GM19351 (cell line): ENCODE measurements around the gene RBFOX1.

Source experiments
- ATAC-seq: cut with Tn5 transposase; IDR thresholded peaks from one replicate; pipeline ENCODE4 v1.9.1; 2021; ENCODE audit warnings: mild to moderate bottlenecking, moderate library complexity; ENCODE audit not compliant: unreplicated experiment

RBFOX1 gene

DNA sequence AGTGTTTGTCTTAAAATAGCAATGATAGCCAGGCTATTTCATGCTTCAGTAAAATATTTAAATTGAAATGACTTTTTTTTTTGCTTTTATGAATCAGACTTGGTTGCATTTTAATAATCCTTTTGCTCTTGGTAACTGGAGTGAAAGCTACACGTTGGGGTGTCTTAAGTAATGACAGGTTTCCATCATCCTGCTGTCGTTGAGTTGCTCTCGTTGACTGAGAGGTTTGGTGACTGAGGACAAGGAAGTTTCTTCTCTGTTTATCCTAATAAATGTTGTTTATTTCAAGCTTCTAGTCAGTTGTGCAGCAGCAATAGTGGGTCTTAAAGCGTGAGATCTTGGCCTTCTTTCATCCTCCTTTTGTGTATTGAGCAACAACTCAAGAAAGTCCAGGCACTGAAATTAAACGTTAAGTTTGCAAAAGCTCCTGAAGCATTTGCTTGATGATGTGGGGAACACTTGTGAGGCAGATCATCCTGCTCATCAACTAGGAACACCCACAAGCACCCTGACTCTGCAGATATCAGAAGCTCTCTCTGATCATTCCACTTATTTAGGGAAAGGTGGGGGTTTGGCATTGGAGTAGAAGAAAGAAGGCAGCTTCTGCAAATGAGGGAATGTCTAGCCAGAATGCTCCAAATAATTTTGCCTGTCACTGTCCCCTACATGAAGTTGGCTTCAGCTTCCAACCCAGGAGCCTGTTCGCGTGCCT lies 179.1 kb downstream of the RBFOX1 start:
- no peak for ATAC-seq

DNA sequence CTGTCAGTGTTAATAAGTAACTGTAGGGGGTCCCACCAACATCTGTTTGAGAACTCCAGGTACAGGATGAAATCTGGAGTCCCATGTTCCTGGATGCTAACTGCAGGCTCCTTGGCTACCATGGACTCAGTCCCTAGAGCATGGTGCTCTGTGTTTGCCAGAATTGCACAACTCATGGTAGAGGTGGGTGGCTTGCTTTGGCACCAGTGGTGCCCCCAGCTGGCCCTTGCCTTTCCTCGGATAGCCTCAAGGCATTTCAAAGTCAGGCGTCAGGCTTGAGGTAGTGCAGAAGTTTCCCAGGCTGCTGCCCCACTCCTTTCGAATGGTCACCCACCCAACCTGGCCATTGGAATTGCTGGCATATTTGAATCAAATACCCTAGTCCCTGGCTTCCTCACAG lies 179.9 kb downstream of the RBFOX1 start:
- ATAC-seq, result no peak

DNA sequence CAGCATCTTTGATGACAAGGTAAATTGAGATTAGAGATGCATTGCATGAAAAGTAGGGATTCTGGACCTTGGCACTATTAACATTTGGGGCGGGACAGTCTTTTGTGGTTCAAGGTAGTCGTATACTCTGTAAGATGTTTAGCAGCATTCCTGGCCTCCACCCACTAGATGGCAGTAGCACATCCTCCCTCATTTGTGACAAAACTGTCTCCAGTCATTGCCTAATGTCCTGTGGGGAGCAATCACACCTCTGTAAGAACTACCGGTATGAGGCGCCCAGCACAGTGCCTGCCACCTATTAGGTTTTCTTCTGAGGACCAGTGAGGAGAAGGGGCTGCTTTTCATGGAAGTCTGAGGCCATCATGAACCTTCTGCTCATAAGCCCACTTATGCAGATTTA lies 180.8 kb downstream of the RBFOX1 start:
- ATAC-seq, result no peak

DNA sequence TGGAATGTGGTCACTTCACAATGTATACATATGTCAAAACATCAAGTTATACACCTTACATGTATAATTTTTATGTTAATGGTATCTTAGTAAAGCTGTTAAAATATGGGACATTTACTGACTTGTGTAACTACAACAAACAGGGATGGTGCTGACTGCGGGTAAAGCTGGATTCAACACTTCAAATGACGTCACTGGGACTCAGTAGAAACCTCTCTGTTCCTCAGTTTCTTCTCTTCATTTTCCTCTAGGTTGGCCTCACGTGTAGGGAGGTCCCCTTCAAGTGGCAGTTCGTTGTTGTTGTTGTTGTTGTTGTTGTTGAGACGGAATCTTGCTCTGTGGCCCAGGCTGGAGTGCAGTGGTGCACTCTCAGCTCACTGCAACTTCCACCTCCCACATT lies 182.9 kb downstream of the RBFOX1 start:
- no peak for ATAC-seq

DNA sequence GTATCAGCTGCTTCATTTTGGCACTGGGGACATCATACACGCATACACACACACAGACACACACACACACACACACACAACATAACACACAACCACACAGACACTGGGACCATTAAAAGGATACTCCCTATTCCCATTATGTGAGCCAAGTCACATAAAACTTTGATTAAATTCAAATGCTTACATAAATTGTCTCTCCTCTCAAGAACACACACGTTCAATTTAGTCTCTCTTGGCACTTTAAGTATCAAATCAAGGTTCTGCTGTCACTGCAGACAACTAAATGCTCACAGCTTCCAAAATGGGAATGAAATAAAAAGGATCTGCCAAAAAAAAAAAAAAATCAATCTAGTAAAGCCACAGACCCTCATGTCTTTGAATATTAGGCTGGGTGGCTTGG lies 184.9 kb downstream of the RBFOX1 start:
- ATAC-seq, result no peak

DNA sequence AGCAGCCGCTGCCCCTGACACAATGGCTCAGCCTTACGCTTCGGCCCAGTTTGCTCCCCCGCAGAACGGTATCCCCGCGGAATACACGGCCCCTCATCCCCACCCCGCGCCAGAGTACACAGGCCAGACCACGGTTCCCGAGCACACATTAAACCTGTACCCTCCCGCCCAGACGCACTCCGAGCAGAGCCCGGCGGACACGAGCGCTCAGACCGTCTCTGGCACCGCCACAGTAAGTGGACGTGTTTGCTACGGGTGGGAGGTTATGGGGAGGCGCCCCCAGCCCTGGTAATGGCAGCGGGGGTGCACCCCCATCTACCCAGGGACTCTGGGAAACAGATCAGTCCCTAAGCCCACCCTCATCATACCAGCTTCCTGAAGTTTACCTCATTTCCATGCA lies 185.5 kb downstream of the RBFOX1 start:
- ATAC-seq, result no peak

DNA sequence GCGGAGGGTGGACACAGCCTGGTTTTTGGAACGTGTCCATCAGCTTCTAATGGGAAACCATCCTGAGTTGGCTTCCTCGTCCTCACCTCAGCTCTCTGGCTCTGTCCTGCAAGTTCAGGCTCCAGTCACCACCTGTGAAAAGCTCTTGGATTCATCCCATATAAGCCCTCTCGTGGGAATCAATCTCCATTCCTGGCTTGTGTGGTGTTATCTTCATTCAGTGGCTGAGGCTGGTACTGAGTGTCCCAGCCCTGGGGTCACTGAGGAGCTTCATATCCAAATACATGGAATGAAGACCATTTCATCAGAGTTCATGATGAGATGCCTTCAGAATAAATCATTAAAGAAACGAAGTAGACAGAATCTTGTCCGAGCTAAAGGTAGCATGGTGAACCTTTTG lies 189.2 kb downstream of the RBFOX1 start:
- no peak for ATAC-seq

DNA sequence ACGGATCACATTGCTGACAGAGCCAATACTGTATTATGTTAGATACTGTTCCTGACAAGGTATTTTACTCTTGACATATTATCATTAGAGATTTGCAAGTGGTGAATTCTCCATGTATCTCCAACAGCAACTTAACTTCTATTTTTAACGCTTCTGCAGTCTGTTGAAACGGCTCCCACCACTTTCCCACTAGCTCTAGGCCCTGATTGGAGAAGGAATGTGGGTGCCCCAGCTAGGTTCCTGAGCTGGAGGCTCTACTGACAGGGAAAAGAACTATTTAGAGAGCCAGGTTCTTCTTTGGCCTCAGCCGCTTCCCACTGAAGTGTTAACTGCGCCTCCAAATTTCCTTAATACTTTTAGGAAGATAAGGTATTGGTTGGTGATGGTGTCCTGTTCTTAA lies 191.8 kb downstream of the RBFOX1 start:
- ATAC-seq, result no peak

DNA sequence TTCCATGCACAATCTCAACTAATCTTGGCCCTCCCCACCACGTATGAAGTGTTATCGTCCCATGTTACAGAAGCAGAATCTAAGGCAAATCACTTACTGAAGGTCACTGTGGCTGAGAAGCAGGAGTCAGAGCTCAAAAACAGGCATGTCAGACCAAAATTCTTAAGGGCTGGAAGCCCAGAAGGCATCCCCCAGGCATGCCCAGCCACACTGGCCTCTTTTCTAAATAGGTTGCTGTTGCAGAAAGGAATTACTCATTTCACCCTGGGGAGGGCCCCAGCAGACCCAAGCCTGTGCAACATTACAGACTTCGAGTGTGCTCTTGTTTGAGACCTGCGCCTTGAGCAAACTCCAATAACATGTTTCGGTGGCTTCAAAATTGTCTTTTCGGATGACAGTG lies 194.1 kb downstream of the RBFOX1 start:
- no peak for ATAC-seq

DNA sequence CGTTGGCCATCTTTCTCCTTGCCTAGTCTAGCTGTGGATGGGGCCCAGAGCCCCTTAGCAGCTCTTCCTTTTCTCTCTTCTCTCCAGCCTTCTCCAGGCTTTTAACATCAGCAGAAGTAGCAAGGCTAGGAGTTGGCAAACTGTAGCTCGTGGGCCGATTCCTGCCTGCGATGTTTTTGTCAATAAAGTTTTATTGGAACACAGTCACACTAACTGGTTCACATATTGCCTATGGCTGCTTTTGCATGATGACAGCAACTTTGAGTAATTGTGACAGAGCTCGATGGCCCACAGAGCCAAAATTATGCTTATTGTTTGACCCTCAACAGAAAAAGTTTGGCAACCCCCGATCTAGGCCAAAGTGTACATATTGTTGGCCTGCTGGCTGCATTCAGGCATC lies 199.9 kb downstream of the RBFOX1 start:
- no peak for ATAC-seq

DNA sequence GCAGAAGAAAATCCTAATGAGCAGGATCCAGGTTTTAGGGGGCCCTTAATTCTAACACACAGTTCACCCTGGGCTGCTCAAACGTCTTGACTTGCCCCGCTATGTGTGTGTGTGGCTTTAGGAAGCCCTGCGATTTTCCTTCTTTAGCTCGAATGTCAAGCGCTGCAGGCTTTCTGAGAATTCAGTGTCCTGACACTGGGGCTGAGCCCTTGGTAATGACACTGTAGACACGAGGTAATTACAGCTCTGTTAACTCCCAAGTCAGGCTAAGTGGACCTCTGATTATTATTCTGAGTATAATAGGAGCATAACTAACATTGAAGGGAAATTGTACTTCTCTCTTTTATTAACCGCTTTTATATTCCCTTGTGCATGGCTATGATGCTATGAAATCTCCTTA lies 202.1 kb downstream of the RBFOX1 start:
- no peak for ATAC-seq

DNA sequence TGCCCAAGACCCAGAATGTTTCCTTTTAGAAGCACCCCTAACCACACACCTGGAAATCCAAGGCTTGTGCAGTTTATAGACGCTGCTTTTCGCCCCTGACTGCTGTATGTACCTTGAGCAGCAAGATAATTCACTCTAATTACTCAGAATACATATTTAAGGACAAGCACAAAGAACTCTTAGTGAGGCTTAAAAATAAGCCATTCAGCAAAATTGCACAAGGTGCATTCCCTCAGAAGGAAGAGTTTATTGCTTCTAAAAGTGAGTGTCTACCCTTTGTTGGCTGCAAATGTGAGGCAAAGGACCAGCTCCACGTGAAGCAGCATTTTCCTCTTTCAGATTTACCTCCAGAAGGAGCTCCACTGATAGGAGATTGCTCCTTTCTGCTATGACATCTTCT lies 208.4 kb downstream of the RBFOX1 start:
- ATAC-seq, result no peak

DNA sequence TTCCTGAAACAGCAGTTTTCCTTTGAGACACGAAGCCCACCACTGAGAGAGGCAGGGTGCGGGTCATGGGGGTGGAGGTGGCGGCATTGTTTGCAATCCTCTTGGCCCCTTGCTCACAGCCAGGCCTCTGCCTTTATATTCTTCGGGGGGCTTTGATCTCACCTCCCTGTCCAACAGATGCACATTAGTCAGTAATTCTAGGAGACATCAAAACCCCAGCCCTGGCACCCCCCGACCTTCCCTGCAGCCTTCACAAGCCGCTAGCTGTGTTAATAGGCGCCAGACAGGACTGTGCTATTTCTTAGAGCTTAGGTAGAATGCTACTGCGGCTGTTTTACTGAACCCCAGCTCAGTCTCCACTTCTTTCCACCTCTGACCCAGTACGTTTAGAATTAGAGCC lies 212.6 kb downstream of the RBFOX1 start:
- no peak for ATAC-seq

DNA sequence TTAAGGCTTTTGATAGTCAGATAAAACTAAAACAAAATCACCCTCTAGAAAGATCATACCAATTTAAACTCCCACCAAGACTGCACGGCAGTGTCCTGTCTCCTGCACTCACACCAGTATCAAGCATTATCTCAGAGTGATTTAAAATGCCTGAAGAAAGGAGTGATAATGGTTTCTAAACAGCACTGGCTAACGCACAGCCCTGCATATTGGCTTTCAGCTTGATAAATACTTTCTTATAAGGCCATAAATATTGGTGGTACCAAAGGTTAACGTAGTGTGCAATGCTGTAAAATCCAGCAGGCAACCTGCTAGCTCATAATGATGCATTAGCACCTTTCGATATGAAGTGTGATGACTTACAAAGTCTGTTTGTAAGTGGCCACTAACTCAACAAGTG lies 214.3 kb downstream of the RBFOX1 start:
- ATAC-seq, result no peak

DNA sequence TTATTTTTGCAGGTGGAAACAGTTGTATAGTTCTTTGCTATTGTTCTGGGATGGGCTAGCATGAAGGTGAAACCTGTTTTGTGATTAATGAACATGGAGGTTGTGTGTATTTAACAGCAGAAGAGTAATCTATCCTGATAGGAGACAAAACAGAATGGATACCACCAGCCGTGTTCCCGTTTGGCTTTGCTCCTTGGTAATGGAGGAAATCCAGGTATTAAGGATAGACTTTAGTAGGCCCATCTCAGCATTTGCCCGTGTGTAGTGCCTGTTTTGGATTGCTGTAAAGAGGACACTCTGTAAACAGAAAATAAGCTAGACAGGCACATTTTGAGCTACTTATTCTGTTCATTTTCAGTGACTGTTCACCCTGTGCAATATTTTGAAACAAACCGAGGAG lies 215.1 kb downstream of the RBFOX1 start:
- ATAC-seq, result no peak

DNA sequence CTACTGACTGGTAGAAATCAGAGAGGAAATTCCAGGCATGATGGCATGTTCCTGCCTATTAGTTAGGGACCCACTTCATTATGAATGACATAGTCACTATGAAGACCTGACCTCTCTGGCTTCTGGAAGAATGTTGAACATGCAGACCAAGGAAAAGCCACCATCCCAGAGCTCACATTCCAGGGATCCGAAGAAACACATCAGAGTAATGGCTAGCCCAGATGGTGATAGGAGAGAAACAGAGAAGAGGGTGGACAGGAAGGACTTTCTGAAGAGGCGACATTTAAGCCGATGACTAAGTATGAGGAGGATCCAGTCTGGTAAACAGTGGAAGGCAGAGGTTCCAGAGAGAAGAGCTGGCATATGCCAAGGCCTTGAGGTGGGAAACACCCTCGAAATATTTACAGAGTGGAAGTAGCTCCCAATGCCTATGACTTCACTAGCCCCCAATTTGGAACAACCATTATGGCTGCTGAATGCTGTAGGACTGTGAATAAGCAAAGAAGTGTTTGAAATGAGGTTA lies 216.2 kb downstream of the RBFOX1 start:
- ATAC-seq, result no peak

DNA sequence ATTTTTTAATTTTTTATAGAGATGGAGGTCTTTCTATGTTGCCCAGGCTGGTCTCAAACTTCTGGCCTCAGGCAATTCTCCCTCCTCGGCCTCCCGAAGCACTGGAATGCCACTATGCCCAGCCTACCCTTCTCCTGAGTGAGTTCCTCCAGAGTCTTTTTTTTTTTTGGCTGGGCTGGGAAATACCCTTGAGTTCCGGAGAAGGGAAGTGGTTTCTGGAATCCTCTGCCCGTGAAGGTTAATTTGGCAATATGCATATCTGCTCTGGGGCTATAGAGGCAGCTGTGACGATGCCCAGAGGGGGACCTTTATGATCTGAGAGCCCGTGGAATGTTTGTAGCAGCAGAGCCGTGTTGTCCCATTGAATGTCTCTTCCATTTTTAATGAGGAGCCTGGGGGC lies 217.5 kb downstream of the RBFOX1 start:
- no peak for ATAC-seq

DNA sequence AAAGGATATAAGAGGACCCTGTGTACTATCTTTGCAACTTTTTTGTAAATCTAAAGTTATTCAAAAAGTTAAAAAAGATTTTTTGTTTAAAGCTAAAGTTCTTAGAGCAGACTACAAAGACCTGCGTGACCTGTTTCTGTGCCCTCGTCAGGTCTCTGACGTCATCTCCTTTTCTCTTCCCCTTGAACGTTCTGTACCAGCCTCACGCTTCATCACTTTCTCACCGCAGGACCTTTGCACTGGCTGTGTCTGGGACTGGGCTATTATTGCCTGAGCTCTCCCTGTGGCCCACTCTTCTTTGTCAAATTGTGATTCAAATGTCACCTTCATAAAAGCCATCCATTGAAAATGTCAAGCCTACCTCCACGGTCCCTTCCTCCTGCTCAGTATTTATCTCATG lies 222.8 kb downstream of the RBFOX1 start:
- no peak for ATAC-seq

DNA sequence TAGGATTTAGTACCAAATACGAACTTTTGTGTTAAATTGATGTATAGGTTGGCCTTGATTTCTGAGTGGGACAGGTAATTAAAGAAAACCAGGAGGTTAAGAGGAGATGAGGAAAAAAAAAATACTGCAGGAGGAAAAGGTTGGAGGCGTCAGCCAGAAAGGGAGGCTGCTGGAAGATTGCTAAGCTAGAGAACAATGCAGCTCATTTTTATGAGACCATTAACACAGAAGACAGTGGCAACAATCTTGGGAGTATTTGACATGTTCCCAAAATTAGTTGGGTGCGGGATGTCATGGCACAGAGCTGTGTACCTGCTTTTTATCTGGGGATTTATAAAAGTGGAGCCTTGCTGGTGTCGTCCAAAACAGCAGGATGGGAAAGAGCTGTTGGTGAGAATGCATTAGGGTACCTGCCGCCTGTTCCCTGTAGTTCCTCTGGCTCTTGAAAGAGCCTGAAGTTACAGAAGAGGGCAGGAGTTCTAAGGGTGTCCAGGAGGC lies 229.3 kb downstream of the RBFOX1 start:
- no peak for ATAC-seq

DNA sequence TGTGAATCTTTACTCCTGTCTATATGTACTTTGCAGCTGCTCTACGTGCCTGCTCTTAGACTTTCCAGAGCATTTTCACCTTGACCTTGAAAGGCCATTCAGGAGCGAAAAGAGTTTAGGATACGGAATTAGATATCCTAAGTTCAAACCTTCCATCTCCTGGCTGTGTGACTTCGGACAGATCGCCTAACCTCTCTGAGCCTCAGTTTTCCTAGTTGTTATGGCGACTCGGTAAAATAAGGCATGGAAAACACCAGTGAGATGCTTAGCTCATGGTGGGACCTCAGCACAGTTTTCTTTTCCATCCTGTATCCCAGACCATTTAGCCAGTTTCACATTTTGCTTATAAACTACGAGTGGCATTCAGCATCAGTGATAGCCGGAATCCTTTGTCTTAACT lies 233.7 kb downstream of the RBFOX1 start:
- no peak for ATAC-seq

DNA sequence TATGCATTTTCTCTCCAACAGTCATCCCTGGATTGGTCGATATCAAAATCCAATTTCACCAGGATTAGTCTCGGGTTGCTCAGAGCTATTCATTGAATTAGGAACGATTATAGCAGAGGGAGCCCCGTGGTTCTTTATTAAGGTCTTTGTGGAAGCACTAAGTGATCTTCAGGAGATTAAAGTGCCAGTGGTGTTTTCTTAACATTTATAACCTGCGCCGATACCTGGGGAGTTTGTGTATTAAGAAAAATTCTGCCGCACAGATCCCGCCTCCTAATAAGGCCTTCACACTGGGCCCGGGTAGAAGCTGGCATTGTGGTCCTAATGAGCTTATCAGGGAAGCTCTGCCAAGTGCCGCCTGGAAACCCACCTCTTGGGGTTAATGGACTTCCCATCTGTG lies 238.7 kb downstream of the RBFOX1 start:
- no peak for ATAC-seq

DNA sequence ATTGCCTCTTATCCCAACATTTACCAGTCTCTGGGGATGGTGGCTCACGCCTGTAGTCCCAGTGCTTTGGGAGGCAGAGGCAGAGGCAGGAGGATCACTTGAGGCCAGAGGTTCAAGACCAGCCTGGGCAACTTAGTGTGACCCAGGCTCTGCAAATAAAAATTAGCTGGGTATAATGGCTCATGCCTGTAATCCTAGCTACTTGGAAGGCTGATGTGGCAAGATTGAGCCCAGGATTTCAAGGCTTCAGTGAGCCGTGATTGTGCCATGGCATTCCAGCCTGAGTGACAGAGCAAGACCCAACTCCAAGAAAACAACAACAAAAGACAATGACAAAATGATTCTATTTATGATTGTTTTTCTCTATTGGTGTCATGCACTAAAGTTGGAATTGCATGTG lies 244.9 kb downstream of the RBFOX1 start:
- no peak for ATAC-seq

DNA sequence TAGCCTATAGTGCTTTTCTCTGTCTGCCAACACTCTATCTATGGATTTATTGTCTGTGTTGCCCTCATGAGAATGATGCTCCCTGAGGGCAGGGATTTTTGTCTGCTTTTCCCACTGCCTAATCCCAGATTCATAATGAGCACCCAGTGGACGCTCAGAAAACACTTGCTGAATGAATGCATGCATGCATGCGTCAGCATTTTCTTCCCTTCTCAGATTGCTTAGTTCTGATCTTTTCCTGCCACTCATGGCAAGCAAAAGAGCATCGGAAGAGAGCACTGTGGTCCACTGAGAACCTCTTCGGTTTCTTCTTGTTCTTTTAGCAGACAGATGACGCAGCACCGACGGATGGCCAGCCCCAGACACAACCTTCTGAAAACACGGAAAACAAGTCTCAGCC lies 246.8 kb downstream of the RBFOX1 start:
- ATAC-seq, result no peak
